Smooth muscle cell (in vitro differentiated cells): ENCODE data around the gene APOBEC3F. TPM values are rescaled to one million over a fixed set of nuclear protein-coding genes. Genes with fewer than 3 reads are reported as not detected.
"Not testable (repeated sequence)": the region's sequence is repeated elsewhere in the genome, so short reads cannot be mapped to it uniquely, and the experiment has no call there.

ENCODE experiments used
- DNase-seq: peaks from one replicate; lab custom pipeline; 2025; ENCODE audit not compliant: unreplicated experiment; lab: John Stamatoyannopoulos, UW
- H2AFZ ChIP-seq: fragments of 200-600 bp; sonication (generic); 2 replicates; pipeline ENCODE4 v1.6.0; 2016; ENCODE audit warnings: antibody characterized with exemption, low read depth, mild to moderate bottlenecking
- H3F3A ChIP-seq: fragments of 200-600 bp; sonication (generic); 2 replicates; pipeline ENCODE4 v1.6.0; 2017; ENCODE audit warnings: antibody characterized with exemption, low read depth
- H3K27ac ChIP-seq: fragments of 200-600 bp; sonication (generic); 2 replicates; pipeline ENCODE4 v1.5.1; 2016; ENCODE audit warnings: low read depth, mild to moderate bottlenecking
- H3K27me3 ChIP-seq: fragments of 200-600 bp; sonication (generic); 2 replicates; pipeline ENCODE4 v1.6.1; 2016; ENCODE audit warnings: low read depth, mild to moderate bottlenecking
- H3K36me3 ChIP-seq: fragments of 200-600 bp; sonication (generic); 2 replicates; pipeline ENCODE4 v1.5.1; 2016; ENCODE audit warnings: low read depth
- H3K4me1 ChIP-seq: fragments of 200-600 bp; sonication (generic); 2 replicates; pipeline ENCODE4 v1.5.1; 2016; ENCODE audit warnings: low read depth
- H3K4me2 ChIP-seq: fragments of 200-600 bp; sonication (generic); 2 replicates; pipeline ENCODE4 v1.6.0; 2016; ENCODE audit warnings: mild to moderate bottlenecking
- H3K4me3 ChIP-seq: fragments of 200-600 bp; sonication (generic); 2 replicates; pipeline ENCODE4 v1.5.1; 2016; ENCODE audit warnings: mild to moderate bottlenecking
- H3K79me2 ChIP-seq: fragments of 200-600 bp; sonication (generic); 2 replicates; pipeline ENCODE4 v1.6.0; 2016; ENCODE audit warnings: low read depth, mild to moderate bottlenecking
- H3K9ac ChIP-seq: fragments of 200-600 bp; sonication (generic); 2 replicates; pipeline ENCODE4 v1.6.0; 2016; ENCODE audit warnings: low read depth
- H3K9me3 ChIP-seq: fragments of 200-600 bp; sonication (generic); replicated peaks from 2 replicates; pipeline ENCODE4 v1.5.1; 2016; ENCODE audit warnings: low read depth
- H4K20me1 ChIP-seq: fragments of 200-600 bp; sonication (generic); 2 replicates; pipeline ENCODE4 v1.6.0; 2016; ENCODE audit warnings: low read depth
- WGBS: methylation state at CpG from one replicate; pipeline ENCODE4 v1.1.7; 2016; ENCODE audit warnings: low lambda C conversion rate; 5-methylcytosine and 5-hydroxymethylcytosine counted together
- polyA plus RNA-seq: library from polyadenylated mRNA; unstranded; fragments of >200 nt; fragmentation: Nextera tagmentation; extraction: Ambion mirVana; gene quantifications from 2 replicates; pipeline ENCODE4 v1.2.1, GENCODE V29; 2016
- total RNA-seq: library from RNA; depleted of rRNA; stranded (reverse); fragments of >200 nt; gene quantifications from 2 replicates; pipeline ENCODE4 v1.2.3, GENCODE V29; 2014
- TF ChIP-seq, protein P1 (sequence below): fragments of 200-600 bp; sonication (generic); IDR thresholded peaks from 2 replicates; pipeline ENCODE4 v1.5.1; 2017; ENCODE audit warnings: borderline replicate concordance, mild to moderate bottlenecking, antibody characterized with exemption; ENCODE audit not compliant: insufficient read depth, poor library complexity, severe bottlenecking

Gene APOBEC3F
- total RNA-seq (0.04 and 1.3 TPM in 2 replicates), polyA plus RNA-seq (7.7 and 8.2 TPM in 2 replicates)

DNA sequence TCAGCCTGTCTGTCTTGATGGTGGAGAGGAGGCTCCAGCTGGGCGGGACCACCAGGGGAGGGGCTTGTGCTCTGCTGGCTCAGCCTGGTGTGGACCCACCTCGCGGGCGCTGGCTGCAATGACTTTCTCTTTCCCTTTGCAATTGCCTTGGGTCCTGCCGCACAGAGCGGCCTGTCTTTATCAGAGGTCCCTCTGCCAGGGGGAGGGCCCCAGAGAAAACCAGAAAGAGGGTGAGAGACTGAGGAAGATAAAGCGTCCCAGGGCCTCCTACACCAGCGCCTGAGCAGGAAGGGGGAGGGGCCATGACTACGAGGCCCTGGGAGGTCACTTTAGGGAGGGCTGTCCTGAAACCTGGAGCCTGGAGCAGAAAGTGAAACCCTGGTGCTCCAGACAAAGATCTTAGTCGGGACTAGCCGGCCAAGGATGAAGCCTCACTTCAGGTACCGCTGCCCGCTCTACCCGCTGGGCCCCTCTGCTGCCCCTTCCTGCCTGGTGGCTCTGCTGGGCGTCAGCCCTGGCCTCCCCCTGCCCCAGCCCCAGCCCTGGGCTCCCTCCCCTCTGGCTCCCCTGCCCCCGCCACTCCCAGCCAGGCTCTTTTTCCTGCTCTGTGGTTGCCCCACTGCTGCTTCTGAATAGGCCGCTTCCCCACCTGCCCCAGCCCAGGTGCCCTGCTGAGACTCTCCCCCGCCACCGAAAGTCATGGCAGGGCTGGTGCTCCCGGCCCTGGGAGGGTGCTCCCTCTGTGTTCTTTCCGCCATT lies at the start of gene APOBEC3F:
TSS of gene APOBEC3F (plus strand) at position 327 of the 759 bp plus-strand sequence. CDS start at position 424, 97 bp downstream.
- H3K36me3 ChIP-seq, DNase-seq, H3K79me2 ChIP-seq, H3F3A ChIP-seq, H3K27me3 ChIP-seq, H4K20me1 ChIP-seq, H3K9me3 ChIP-seq, H3K4me1 ChIP-seq: not testable (repeated sequence)
- WGBS: 3% methylated on average over 18 of the region's 21 CpGs
- H3K9ac ChIP-seq: peak within 1 kb of the TSS; percentile 50
- peak within 1 kb of the TSS; percentile 60 for H3K4me3 ChIP-seq
- peak within 1 kb of the TSS; percentile 91 for H3K4me2 ChIP-seq
- peak within 1 kb of the TSS; percentile 65 for H3K27ac ChIP-seq
- peak within 1 kb of the TSS; percentile 84 for H2AFZ ChIP-seq

DNA sequence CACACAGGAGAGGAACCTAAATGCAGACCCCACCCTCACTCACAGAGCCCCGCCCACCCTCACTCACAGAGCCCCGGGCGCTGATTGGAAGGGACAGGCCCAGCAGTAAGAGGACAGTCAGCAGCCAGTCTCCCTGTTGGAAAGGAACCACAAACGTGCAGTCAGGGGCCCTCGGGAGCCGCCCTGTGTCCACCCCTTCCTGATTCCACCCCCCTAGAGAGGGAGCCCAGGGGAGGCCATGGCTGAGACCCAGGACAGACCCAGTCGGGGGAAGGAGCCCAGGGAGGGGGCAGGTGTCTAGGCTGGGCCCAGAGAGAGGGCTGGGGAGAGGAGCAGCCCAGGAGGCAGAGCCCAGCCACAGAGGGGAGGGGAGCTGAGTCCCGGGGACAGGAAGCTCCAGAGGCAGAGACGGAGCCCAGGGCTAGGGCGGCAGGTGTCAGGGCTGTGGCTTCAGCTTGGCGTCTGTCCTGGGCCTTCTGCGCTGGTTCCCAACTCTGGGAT lies 47.7 kb upstream of the APOBEC3F start:
- not testable (repeated sequence) for H3K36me3 ChIP-seq, H3K9me3 ChIP-seq, H4K20me1 ChIP-seq, H3K4me1 ChIP-seq, H3K9ac ChIP-seq, H3K27ac ChIP-seq, H2AFZ ChIP-seq, H3K79me2 ChIP-seq, H3K27me3 ChIP-seq, H3F3A ChIP-seq, DNase-seq, H3K4me3 ChIP-seq, H3K4me2 ChIP-seq
- 42% methylated on average over 8 of the region's 12 CpGs for WGBS

- H4K20me1 ChIP-seq: no peaks in the 10 kb centered on the region
- no peaks in the 10 kb centered on the region for H3K36me3 ChIP-seq
- H3F3A ChIP-seq: no peaks in the 10 kb centered on the region
- WGBS: 85% methylated on average over 6 of the region's 6 CpGs
- DNase-seq: no peak
- H3K4me3 ChIP-seq: no peak overlapping the region
- H3K27me3 ChIP-seq: no peaks in the 10 kb centered on the region
- TF ChIP-seq, protein P1, sequence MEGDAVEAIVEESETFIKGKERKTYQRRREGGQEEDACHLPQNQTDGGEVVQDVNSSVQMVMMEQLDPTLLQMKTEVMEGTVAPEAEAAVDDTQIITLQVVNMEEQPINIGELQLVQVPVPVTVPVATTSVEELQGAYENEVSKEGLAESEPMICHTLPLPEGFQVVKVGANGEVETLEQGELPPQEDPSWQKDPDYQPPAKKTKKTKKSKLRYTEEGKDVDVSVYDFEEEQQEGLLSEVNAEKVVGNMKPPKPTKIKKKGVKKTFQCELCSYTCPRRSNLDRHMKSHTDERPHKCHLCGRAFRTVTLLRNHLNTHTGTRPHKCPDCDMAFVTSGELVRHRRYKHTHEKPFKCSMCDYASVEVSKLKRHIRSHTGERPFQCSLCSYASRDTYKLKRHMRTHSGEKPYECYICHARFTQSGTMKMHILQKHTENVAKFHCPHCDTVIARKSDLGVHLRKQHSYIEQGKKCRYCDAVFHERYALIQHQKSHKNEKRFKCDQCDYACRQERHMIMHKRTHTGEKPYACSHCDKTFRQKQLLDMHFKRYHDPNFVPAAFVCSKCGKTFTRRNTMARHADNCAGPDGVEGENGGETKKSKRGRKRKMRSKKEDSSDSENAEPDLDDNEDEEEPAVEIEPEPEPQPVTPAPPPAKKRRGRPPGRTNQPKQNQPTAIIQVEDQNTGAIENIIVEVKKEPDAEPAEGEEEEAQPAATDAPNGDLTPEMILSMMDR: no peak
- H3K27ac ChIP-seq: no peak overlapping the region
- H3K9ac ChIP-seq: no peak overlapping the region
- no peaks in the 10 kb centered on the region for H3K79me2 ChIP-seq
- no peak overlapping the region for H2AFZ ChIP-seq
- H3K4me1 ChIP-seq: no peaks in the 10 kb centered on the region
- H3K9me3 ChIP-seq: no peaks in the 10 kb centered on the region
- H3K4me2 ChIP-seq: no peak overlapping the region
These were observed 44.6 kb upstream of the APOBEC3F start for GRCh38 chr22:38996105-38996504.

GRCh38 chr22:38997518-38997917 lies 43.1 kb upstream of the APOBEC3F start:
- Histone ChIP-seq H3K27ac (no peak overlapping the region), H3K9me3 (no peaks in the 10 kb centered on the region), H3K4me2 (no peak overlapping the region), H3K36me3 (no peaks in the 10 kb centered on the region), H3K27me3 (no peaks in the 10 kb centered on the region), H3K4me3 (no peak overlapping the region), H3F3A (no peaks in the 10 kb centered on the region), H2AFZ (no peak overlapping the region), H3K9ac (no peak overlapping the region), H3K4me1 (no peaks in the 10 kb centered on the region), H4K20me1 (no peaks in the 10 kb centered on the region), H3K79me2 (no peaks in the 10 kb centered on the region)
- TF ChIP-seq, protein P1: no peak
- DNase-seq: no peak
- WGBS: 96% methylated on average over 3 of the region's 3 CpGs
